GM20000 (cell line): Measurements from ENCODE around the gene UNC93B1.

Experiments used
- DNase-seq: peaks from one replicate; pipeline ENCODE4 v3.0.0; 2012; ENCODE audit warnings: low spot score
- CTCF ChIP-seq: IDR thresholded peaks from 2 replicates; pipeline ENCODE4 v1.5.1; 2012; ENCODE audit warnings: mild to moderate bottlenecking, control low read depth; ENCODE audit errors: extremely low read depth, missing control alignments

UNC93B1 gene

GRCh38 chr11:68003846-68004550 lies at the start of gene UNC93B1:
Gene UNC93B1 (minus strand): TSS chr11:68004097. CDS start chr11:68004043, 54 bp downstream.
- TF ChIP-seq CTCF: no peak
- DNase-seq: peak; percentile 97

GRCh38 chr11:68053117-68053516 lies 49.2 kb upstream of the UNC93B1 start:
- peak; percentile 8 for DNase-seq
- TF ChIP-seq CTCF: no peak

DNA sequence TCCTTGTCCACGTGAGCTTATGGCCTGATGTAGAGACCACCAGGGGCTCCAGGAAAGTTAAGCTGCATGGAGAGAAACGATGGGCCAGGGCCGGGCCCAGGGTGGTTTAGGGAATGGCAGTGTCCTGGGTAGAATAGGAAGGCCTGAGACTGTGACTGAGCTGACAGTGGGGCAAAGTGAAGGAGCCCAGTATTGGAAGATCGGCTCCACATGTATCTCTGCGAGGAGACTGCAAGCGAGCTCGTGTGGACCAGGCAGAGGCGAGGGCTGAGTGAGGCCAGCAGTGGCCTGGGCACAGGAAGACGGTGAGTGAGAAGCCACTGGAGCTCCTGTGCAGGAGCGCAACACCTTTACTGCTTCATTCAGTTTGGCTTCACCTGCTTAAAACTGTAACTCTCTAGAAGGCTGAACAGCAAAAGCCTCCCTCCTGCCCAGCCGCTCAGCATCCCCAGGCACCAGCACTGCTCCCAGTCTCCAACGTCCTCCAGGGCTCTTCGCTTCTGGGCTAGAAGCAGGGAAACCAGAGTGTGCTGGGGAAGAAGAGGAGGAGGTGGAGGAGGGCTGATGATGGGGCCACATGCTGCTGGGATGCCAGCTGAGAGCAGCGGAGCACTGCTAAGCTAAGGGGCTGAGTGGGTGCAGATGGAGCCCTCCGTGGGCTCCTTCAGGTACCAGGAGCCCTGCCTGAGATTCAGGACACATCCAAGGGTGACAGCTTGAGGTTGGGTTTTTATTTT lies 48.4 kb upstream of the UNC93B1 start:
- TF ChIP-seq CTCF: no peak
- DNase-seq: peak; percentile 9

- peak; percentile 19 for DNase-seq
- no peak for TF ChIP-seq CTCF
Measured at GRCh38 chr11:68051191-68052136, 47.6 kb upstream of the UNC93B1 start.

GRCh38 chr11:68050371-68050841 lies 46.5 kb upstream of the UNC93B1 start:
- DNase-seq: peak; percentile 18
- TF ChIP-seq CTCF: no peak

DNA sequence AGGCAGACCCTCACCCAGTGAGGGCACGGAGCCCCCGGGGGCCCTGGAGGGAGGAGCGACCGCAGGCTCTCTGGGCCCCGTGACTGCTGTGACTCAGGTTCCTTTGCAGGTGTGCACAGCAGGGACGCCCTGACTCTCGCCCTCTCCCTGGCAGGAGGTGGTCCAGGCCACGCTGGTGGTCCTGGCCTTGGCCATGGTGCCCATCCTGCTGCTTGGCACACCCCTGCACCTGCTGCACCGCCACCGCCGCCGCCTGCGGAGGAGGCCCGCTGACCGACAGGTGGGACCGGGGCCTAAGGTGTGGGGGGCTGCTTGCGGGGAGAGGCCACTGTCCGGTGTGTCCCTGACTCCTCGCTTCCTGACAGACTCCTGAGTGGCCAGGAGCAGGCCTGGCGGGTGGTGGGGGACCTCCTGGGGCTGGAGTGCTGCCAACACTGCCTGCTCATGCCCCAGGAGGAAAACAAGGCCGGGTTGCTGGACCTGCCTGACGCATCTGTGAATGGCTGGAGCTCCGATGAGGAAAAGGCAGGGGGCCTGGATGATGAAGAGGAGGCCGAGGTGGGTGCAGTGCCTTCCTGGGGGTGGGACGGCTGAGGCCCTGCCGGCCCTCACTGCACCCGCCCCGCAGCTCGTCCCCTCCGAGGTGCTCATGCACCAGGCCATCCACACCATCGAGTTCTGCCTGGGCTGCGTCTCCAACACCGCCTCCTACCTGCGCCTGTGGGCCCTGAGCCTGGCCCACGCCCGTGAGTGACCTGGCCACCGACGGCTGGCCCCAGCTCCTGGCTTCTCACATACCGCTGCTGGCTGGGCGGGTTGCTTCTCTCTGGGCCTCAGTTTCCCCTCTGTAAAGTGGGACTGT lies 45.8 kb upstream of the UNC93B1 start:
- TF ChIP-seq CTCF: no peak
- DNase-seq: peak; percentile 32
